OCI-LY1 (cell line): ENCODE data around the gene UST.

ENCODE experiments used
- EZH2 ChIP-seq: fragments of 200-600 bp; sonication (generic), shearing (Covaris generic); IDR thresholded peaks from 2 replicates; pipeline ENCODE4 v1.8.0; 2017; ENCODE audit warnings: borderline replicate concordance, mixed run types, mild to moderate bottlenecking, antibody characterized with exemption, low read length, moderate library complexity, mixed read lengths
- TF ChIP-seq, protein P1 (sequence below): fragments of 200-600 bp; sonication (generic), shearing (Covaris generic); IDR thresholded peaks from 2 replicates; pipeline ENCODE4 v1.5.1; 2017; ENCODE audit warnings: mild to moderate bottlenecking, antibody characterized with exemption, low read length, moderate library complexity, mixed read lengths

DNA sequence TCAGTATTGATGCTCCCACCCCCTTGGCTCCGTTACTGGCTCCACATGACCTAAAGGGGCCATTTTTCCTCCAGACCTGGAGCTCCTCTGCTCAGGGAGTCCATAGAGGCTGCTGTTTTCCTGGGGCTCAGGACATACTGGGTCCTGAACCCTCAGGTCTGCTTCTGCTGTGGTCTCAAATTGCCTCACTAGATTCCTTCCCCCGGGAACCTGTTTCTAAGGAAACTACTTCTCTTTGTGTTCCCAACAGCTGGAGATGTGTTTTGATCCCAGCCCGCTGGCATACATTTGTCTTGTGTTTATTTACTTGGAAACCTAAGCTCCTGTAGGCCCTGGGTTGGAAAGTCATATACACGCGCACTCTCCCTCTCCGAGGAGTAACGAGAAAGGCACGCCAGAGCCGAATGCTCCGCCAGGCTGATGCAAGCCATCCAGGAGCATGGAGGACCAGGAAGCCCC lies 222.8 kb downstream of the UST start:
- TF ChIP-seq, protein P1, sequence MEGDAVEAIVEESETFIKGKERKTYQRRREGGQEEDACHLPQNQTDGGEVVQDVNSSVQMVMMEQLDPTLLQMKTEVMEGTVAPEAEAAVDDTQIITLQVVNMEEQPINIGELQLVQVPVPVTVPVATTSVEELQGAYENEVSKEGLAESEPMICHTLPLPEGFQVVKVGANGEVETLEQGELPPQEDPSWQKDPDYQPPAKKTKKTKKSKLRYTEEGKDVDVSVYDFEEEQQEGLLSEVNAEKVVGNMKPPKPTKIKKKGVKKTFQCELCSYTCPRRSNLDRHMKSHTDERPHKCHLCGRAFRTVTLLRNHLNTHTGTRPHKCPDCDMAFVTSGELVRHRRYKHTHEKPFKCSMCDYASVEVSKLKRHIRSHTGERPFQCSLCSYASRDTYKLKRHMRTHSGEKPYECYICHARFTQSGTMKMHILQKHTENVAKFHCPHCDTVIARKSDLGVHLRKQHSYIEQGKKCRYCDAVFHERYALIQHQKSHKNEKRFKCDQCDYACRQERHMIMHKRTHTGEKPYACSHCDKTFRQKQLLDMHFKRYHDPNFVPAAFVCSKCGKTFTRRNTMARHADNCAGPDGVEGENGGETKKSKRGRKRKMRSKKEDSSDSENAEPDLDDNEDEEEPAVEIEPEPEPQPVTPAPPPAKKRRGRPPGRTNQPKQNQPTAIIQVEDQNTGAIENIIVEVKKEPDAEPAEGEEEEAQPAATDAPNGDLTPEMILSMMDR = no peak
- no peak for TF ChIP-seq EZH2
